BJ (cell line): ENCODE data around the gene PC. TPM values are rescaled to one million over a fixed set of nuclear protein-coding genes. Genes with fewer than 3 reads are reported as not detected.

Experiments used
- CTCF ChIA-PET: fragments of 350-600 bp; formaldehyde crosslinking; extraction: SDS; loops from one replicate; lab custom pipeline; 2021; ENCODE audit warnings: antibody characterized with exemption, inconsistent platforms; lab: Yijun Ruan, JAX
- POLR2A ChIA-PET: fragments of 300-600 bp; sonication (Branson Sonifier 250); formaldehyde crosslinking; extraction: SDS; loops from one replicate; lab custom pipeline; 2021; ENCODE audit warnings: antibody characterized with exemption; lab: Charles Lee
- DNase-seq: peaks from one replicate; pipeline ENCODE4 v3.0.0-alpha.2; 2011; ENCODE audit warnings: low read depth
- H3K27me3 ChIP-seq: 2 replicates; pipeline ENCODE4 v1.6.0; 2011; ENCODE audit warnings: low read length; ENCODE audit not compliant: control insufficient read depth, insufficient read depth
- H3K36me3 ChIP-seq: 2 replicates; pipeline ENCODE4 v1.5.1; 2011; ENCODE audit warnings: low read length; ENCODE audit not compliant: control insufficient read depth, insufficient read depth
- H3K4me3 ChIP-seq: 2 replicates; pipeline ENCODE4 v1.5.1; 2011; ENCODE audit warnings: low read depth, mild to moderate bottlenecking, control low read depth, low read length
- CTCF ChIP-seq: IDR thresholded peaks from 2 replicates; pipeline ENCODE4 v1.5.1; 2011; ENCODE audit warnings: low read depth, mild to moderate bottlenecking, control low read depth, inconsistent platforms, low read length, moderate library complexity; ENCODE audit not compliant: insufficient read depth
- polyA plus RNA-seq: library from polyadenylated mRNA; depleted of rRNA; stranded (reverse); fragments of >200 nt; gene quantifications from 2 replicates; pipeline ENCODE4 v1.2.3, GENCODE V29; 2011

PC gene
- polyA plus RNA-seq, 1 experiment = 14.3 TPM

- no peak for DNase-seq
- no peaks in the 10 kb centered on the region for H3K27me3 ChIP-seq
- H3K36me3 ChIP-seq = peaks cover 8% of the 10 kb centered on the region
- CTCF ChIA-PET = interaction anchor here (1.0 kb wide), 1 partner anchor 23 kb away, joined by 3 read pairs; no protein-coding TSS in a partner anchor
- POLR2A ChIA-PET = no interaction called here
- no peak for TF ChIP-seq CTCF
- no peak overlapping the region for H3K4me3 ChIP-seq
These were observed 98.3 kb downstream of the PC start for GRCh38 chr11:66859686-66860448.

- ChIA-PET CTCF (interaction anchor here (1.0 kb wide), 1 partner anchor 24 kb away, joined by 3 read pairs; no protein-coding TSS in a partner anchor), POLR2A (no interaction called here)
- H3K4me3 ChIP-seq = no peak overlapping the region
These were observed 99.1 kb downstream of the PC start for GRCh38 chr11:66858939-66859685.

GRCh38 chr11:66858186-66858938, 99.8 kb downstream of the PC start:
- POLR2A ChIA-PET = no interaction called here
- no peak for TF ChIP-seq CTCF

More at GRCh38 chr11:66858939-66859685, 99.1 kb downstream of the PC start:
- peaks cover 8% of the 10 kb centered on the region for H3K36me3 ChIP-seq
- no peaks in the 10 kb centered on the region for H3K27me3 ChIP-seq
- DNase-seq = no peak
- TF ChIP-seq CTCF = no peak

GRCh38 chr11:66857927-66858185, 100.3 kb downstream of the PC start:
- no peaks in the 10 kb centered on the region for H3K27me3 ChIP-seq
- ChIA-PET CTCF (no interaction called here), POLR2A (no interaction called here)
- peak overlapping the region; percentile 87 for H3K4me3 ChIP-seq
- no peak for DNase-seq
- TF ChIP-seq CTCF = no peak
- peaks cover 6% of the 10 kb centered on the region for H3K36me3 ChIP-seq

More at GRCh38 chr11:66858186-66858938, 99.8 kb downstream of the PC start:
- no peaks in the 10 kb centered on the region for H3K27me3 ChIP-seq
- no peak overlapping the region for H3K4me3 ChIP-seq
- DNase-seq = no peak
- CTCF ChIA-PET = no interaction called here
- peaks cover 6% of the 10 kb centered on the region for H3K36me3 ChIP-seq

GRCh38 chr11:66857234-66857926, 100.8 kb downstream of the PC start:
- Histone ChIP-seq H3K4me3 (peak overlapping the region; percentile 87), H3K36me3 (peaks cover 6% of the 10 kb centered on the region), H3K27me3 (no peaks in the 10 kb centered on the region)
- no peak for DNase-seq
- TF ChIP-seq CTCF = no peak
- ChIA-PET POLR2A (no interaction called here), CTCF (no interaction called here)
